Smooth muscle cell (in vitro differentiated cells): Measurements from ENCODE around the gene C15orf61. TPM values are rescaled to one million over a fixed set of nuclear protein-coding genes. Genes with fewer than 3 reads are reported as not detected.

Source experiments
- DNase-seq: peaks from one replicate; lab custom pipeline; 2025; ENCODE audit not compliant: unreplicated experiment; lab: John Stamatoyannopoulos, UW
- H2AFZ ChIP-seq: fragments of 200-600 bp; sonication (generic); 2 replicates; pipeline ENCODE4 v1.6.0; 2016; ENCODE audit warnings: antibody characterized with exemption, low read depth, mild to moderate bottlenecking
- H3F3A ChIP-seq: fragments of 200-600 bp; sonication (generic); 2 replicates; pipeline ENCODE4 v1.6.0; 2017; ENCODE audit warnings: antibody characterized with exemption, low read depth
- H3K27ac ChIP-seq: fragments of 200-600 bp; sonication (generic); 2 replicates; pipeline ENCODE4 v1.5.1; 2016; ENCODE audit warnings: low read depth, mild to moderate bottlenecking
- H3K27me3 ChIP-seq: fragments of 200-600 bp; sonication (generic); 2 replicates; pipeline ENCODE4 v1.6.1; 2016; ENCODE audit warnings: low read depth, mild to moderate bottlenecking
- H3K36me3 ChIP-seq: fragments of 200-600 bp; sonication (generic); 2 replicates; pipeline ENCODE4 v1.5.1; 2016; ENCODE audit warnings: low read depth
- H3K4me1 ChIP-seq: fragments of 200-600 bp; sonication (generic); 2 replicates; pipeline ENCODE4 v1.5.1; 2016; ENCODE audit warnings: low read depth
- H3K4me2 ChIP-seq: fragments of 200-600 bp; sonication (generic); 2 replicates; pipeline ENCODE4 v1.6.0; 2016; ENCODE audit warnings: mild to moderate bottlenecking
- H3K4me3 ChIP-seq: fragments of 200-600 bp; sonication (generic); 2 replicates; pipeline ENCODE4 v1.5.1; 2016; ENCODE audit warnings: mild to moderate bottlenecking
- H3K79me2 ChIP-seq: fragments of 200-600 bp; sonication (generic); 2 replicates; pipeline ENCODE4 v1.6.0; 2016; ENCODE audit warnings: low read depth, mild to moderate bottlenecking
- H3K9ac ChIP-seq: fragments of 200-600 bp; sonication (generic); 2 replicates; pipeline ENCODE4 v1.6.0; 2016; ENCODE audit warnings: low read depth
- H3K9me3 ChIP-seq: fragments of 200-600 bp; sonication (generic); replicated peaks from 2 replicates; pipeline ENCODE4 v1.5.1; 2016; ENCODE audit warnings: low read depth
- H4K20me1 ChIP-seq: fragments of 200-600 bp; sonication (generic); 2 replicates; pipeline ENCODE4 v1.6.0; 2016; ENCODE audit warnings: low read depth
- WGBS: methylation state at CpG from one replicate; pipeline ENCODE4 v1.1.7; 2016; ENCODE audit warnings: low lambda C conversion rate; 5-methylcytosine and 5-hydroxymethylcytosine counted together
- polyA plus RNA-seq: library from polyadenylated mRNA; unstranded; fragments of >200 nt; fragmentation: Nextera tagmentation; extraction: Ambion mirVana; gene quantifications from 2 replicates; pipeline ENCODE4 v1.2.1, GENCODE V29; 2016
- total RNA-seq: library from RNA; depleted of rRNA; stranded (reverse); fragments of >200 nt; gene quantifications from 2 replicates; pipeline ENCODE4 v1.2.3, GENCODE V29; 2014
- TF ChIP-seq, protein P1 (sequence below): fragments of 200-600 bp; sonication (generic); IDR thresholded peaks from 2 replicates; pipeline ENCODE4 v1.5.1; 2017; ENCODE audit warnings: borderline replicate concordance, mild to moderate bottlenecking, antibody characterized with exemption; ENCODE audit not compliant: insufficient read depth, poor library complexity, severe bottlenecking

C15orf61 gene
- total and polyA plus RNA-seq, 2 experiments from 2014 or later = 5.6 to 8.0 TPM

DNA sequence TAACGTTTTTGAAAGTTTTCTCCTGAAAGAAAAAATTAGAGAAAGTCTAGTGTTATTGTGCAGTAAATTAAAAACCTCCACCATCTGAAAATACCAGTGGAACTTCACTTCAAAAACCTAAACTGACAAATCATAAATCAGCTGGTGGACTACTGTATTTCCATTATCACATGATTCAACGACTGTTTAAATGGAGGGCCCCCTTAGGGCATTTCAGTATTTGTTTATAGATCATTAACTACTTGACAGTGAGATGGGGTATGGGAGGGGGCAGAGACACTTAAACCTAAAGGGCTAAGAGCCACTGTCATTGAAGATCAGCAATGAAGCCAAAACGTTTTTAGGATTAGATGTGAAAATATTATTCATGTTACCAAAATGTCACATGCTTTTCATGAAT, 8.8 kb upstream of the C15orf61 start:
- H3K36me3 ChIP-seq = no peaks in the 10 kb centered on the region

DNA sequence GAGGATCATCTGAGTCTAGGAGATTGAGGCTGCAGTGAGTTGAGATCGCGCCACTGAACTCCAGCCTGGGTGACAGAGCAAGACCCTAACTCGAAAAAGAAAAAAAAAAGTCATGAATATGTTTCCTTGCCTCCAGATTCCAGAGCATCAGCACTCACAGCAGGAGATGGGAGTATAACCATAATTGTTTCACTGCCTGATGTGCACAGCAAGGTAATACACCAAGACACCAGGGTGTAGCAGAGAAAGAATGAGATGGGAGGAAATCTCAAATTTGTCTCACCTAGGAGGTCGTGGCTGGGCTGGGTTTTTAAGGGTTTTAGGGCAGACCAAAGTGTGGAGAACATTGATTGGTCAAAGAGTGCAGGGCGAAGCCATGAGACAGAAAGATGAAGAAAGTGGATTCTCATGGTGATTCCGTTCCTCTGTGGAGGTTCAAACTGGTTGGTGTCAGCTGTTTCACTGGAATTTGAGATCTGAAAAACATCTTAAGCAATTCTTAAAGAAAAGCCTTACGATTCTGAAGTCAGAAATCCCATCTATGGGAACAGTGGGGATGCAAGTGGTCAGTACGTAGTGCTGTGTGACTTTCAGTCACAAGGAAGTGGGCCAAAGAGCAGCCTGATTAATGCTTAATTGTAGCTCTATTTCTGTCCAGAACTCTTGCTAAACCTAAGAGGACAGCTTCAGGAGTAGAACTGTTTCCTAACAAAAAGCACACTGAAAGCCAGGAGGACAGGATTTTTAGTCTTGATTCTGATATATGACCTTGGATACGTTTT, 7.8 kb upstream of the C15orf61 start:
- Histone ChIP-seq H3K4me1 (no peaks in the 10 kb centered on the region), H3K9me3 (no peaks in the 10 kb centered on the region), H3K9ac (no peak overlapping the region), H3K36me3 (no peaks in the 10 kb centered on the region), H3F3A (no peaks in the 10 kb centered on the region), H3K79me2 (no peaks in the 10 kb centered on the region), H3K4me2 (no peak overlapping the region), H2AFZ (no peak overlapping the region), H3K4me3 (no peak overlapping the region), H3K27ac (no peak overlapping the region), H4K20me1 (no peaks in the 10 kb centered on the region), H3K27me3 (no peaks in the 10 kb centered on the region)
- no peak for DNase-seq
- TF ChIP-seq, protein P1, sequence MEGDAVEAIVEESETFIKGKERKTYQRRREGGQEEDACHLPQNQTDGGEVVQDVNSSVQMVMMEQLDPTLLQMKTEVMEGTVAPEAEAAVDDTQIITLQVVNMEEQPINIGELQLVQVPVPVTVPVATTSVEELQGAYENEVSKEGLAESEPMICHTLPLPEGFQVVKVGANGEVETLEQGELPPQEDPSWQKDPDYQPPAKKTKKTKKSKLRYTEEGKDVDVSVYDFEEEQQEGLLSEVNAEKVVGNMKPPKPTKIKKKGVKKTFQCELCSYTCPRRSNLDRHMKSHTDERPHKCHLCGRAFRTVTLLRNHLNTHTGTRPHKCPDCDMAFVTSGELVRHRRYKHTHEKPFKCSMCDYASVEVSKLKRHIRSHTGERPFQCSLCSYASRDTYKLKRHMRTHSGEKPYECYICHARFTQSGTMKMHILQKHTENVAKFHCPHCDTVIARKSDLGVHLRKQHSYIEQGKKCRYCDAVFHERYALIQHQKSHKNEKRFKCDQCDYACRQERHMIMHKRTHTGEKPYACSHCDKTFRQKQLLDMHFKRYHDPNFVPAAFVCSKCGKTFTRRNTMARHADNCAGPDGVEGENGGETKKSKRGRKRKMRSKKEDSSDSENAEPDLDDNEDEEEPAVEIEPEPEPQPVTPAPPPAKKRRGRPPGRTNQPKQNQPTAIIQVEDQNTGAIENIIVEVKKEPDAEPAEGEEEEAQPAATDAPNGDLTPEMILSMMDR = no peak
- 79% methylated on average over 9 of the region's 9 CpGs for WGBS

More for the DNA sequence above, 8.8 kb upstream of the C15orf61 start:
- Histone ChIP-seq H3K9ac (no peak overlapping the region), H3K27ac (no peak overlapping the region), H3K4me2 (no peak overlapping the region), H4K20me1 (no peaks in the 10 kb centered on the region), H3F3A (no peaks in the 10 kb centered on the region), H2AFZ (no peak overlapping the region), H3K4me3 (no peak overlapping the region), H3K79me2 (no peaks in the 10 kb centered on the region), H3K9me3 (no peaks in the 10 kb centered on the region), H3K27me3 (no peaks in the 10 kb centered on the region), H3K4me1 (no peaks in the 10 kb centered on the region)
- WGBS = 49% methylated on average over 3 of the region's 3 CpGs
- no peak for DNase-seq
- TF ChIP-seq, protein P1 = no peak

DNA sequence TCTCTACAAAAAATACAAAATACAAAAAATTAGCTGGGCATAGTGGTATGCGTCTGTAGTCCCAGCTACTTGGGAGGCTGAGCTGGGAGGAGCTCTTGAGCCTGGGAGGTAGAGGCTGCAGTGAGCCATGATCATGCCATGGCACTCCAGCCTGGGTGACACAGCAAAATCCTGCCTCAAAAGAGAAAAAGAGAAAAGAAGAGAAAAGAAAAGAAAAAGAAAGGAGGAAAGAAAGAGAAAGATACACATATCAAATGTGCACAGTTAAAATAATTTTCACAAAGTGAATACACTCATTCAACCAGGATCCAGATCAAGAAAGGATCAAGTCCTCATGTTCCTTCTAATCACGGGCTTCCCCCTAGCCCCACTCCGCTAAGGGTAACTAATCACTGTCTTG, 5.8 kb upstream of the C15orf61 start:
- Histone ChIP-seq H2AFZ (no peak overlapping the region), H3K4me2 (no peak overlapping the region), H3K9me3 (no peaks in the 10 kb centered on the region), H3F3A (no peaks in the 10 kb centered on the region), H3K9ac (no peak overlapping the region), H3K4me3 (no peak overlapping the region), H3K36me3 (no peaks in the 10 kb centered on the region), H4K20me1 (no peaks in the 10 kb centered on the region), H3K4me1 (no peaks in the 10 kb centered on the region), H3K27me3 (no peaks in the 10 kb centered on the region), H3K79me2 (no peaks in the 10 kb centered on the region), H3K27ac (no peak overlapping the region)
- TF ChIP-seq, protein P1 = no peak
- WGBS = 97% methylated on average over 3 of the region's 3 CpGs
- DNase-seq = no peak

DNA sequence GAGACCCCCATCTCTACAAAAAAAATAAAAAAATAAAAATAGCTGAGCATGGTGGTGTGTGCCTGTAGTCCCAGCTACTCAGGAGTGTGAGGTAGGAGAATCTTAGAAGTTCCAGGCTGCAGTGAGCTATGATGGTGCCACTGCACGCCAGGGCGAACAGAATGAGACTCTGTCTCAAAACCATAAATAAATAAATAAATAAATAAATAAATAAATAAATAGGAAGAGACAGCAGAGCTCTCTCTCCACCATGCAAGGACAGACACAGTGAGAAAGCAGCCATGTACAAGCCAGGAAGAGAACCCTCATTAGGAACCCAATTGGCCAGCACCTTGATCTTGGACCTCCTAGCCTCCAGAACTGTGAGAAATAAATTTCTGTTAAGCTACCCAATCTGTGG, 5.4 kb upstream of the C15orf61 start:
- DNase-seq = no peak
- 93% methylated on average over 2 of the region's 2 CpGs for WGBS
- Histone ChIP-seq H4K20me1 (no peaks in the 10 kb centered on the region), H3K27ac (no peak overlapping the region), H3K9me3 (no peaks in the 10 kb centered on the region), H3K36me3 (no peaks in the 10 kb centered on the region), H3K4me1 (no peaks in the 10 kb centered on the region), H2AFZ (no peak overlapping the region), H3K79me2 (no peaks in the 10 kb centered on the region), H3K4me3 (no peak overlapping the region), H3F3A (no peaks in the 10 kb centered on the region), H3K4me2 (no peak overlapping the region), H3K9ac (no peak overlapping the region), H3K27me3 (no peaks in the 10 kb centered on the region)
- TF ChIP-seq, protein P1 = no peak
